NCI-H2029 treated with DMSO at 0.1 percent for 48 hours (cell line): Measurements from ENCODE around the gene IL27RA.
"Not testable (repeated sequence)": the region's sequence is repeated elsewhere in the genome, so short reads cannot be mapped to it uniquely, and the experiment has no call there.

Experiments
- DNase-seq: peaks from one replicate; lab custom pipeline; 2025; lab: John Stamatoyannopoulos, UW

IL27RA gene

DNA sequence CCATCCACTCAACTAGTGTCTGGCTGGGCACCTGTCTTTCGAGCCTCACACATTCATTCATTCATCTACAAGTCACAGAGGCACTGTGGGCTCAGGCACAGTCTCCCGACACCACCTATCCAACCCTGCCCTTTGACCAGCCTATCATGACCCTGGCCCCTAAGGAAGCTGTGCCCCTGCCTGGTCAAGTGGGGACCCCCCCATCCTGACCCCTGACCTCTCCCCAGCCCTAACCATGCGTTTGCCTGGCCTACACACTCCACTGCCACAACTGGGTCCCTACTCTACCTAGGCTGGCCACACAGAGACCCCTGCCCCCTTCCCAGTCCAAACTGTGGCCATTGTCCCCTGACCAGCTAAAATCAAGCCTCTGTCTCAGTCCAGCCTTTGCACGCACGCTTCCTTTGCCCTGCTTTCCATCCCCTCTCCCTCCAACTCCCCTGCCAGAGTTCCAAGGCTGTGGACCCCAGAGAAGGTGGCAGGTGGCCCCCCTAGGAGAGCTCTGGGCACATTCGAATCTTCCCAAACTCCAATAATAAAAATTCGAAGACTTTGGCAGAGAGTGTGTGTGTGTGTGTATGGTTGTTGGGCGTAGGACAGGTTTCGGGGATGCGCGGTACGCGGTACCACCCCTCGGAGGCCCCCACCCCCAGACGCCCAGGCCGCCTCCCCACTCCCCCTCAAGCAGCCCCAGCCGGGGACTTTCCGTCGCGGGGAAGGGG is 404 bp upstream of the IL27RA start:
- no peak for DNase-seq

DNA sequence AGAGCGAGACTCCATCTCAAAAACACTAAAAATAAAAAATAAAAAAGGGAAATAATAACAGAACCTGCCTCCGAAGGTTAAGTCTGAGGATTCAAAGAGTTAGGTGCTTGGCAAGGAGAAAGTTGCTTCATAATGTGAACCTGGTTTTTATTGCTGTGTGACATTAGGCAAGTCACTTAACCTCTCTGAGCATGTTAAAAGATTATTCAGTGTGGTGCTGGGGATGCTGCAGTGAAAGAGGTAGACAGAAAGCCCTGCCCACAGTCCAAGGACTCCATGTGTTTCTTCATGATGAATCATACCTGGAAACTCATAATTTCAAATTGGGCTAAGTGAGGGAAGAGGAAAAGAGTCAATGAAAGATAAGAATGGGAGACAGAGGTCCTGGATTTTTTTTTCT is 2.4 kb downstream of the IL27RA start:
- DNase-seq, result no peak

DNA sequence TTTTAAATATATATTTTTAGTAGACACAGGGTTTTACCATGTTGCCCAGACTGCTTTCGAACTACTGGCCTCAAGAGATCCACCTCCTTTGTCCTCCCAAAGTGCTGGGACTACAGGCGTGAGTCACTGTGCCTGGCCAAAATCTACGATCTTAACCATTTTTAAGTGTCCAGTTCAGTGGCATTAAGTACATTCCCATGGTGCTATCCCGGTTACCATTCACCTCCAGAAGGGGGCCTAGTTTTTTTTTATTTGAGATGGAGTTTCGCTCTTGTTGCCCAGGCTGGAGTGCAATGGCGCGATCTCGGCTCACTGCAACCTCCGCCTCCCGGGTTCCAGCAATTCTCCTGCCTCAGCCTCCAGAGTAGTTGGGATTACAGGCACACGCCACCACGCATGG is 3.6 kb downstream of the IL27RA start:
- not testable (repeated sequence) for DNase-seq

DNA sequence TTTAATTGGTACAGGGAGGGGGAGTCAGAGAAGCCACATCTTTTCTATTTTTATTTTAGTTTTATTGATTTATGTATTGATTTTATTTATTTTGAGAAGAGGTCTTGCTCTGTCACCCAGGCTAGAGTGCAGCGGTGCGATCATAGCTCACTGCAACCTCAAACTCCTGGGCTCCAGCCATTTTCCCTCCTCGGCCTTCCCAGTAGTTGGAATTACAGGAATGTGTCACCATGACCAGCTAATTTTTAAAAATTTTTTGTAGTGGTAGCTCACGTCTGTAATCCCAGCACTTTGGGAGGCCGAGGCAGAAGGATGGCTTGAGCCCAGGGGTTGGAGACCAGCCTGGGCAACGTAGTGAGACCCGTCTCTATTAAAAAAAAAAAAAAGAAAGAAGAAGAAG is 4.1 kb downstream of the IL27RA start:
- DNase-seq, result no peak

DNA sequence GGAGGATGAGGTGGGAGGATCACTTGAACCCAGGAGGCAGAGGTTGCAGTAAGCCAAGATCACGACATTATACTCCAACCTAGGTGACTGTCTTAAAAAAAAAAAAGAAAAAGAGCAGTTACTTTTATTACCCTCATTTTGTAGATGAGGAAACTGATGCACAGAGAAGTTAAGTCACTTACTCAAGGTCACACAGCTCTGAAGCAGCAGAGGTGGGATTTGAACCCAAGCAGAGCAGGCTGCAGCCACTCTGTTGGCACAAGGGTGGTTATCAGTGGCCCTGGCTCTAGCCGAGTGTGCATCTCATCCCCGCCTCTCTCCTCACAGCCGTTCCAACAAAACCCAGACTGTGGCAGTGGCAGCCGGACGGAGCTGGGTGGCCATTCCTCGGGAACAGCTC is 7.6 kb downstream of the IL27RA start:
- DNase-seq, result no peak

DNA sequence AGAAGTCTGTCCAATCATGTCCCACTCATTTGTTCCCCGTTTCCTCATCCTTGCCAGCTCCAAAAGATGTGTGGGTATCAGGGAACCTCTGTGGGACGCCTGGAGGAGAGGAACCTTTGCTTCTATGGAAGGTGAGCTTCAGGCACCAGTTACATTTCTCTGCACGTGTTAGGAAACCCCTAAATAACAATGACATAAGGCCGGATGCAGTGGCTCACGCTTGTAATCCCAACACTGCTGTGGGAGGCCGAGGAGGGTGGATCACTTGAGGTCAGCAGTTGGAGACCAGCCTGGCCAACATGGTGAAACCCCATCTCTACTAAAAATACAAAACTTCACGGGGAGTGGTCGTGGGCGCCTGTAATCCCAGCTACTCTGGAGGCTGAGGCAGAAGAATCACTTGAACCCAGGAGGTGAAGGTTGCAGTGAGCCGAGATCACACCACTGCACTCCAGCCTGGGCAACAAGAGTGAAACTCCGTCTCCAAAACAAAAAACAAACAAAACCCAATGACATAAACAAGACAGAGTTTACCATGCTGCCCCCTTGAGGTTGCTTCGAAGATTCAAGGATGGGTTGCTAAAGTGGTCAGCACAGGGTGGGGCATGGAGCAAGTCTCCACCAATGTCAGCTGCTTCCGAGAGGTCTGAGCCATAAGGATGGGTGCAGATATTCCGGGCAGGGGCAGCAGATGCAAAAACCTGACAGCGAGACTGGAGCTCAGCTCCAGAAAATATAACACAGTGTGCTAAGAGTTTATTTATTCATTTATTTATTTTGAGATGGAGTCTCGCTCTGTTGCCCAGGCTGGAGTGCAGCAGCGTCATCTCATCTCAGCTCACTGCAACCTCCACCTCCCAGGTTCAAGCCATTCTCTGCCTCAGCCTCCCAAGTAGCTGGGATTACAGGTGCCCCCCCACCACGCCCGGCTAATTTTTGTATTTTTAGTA is 11.4 kb downstream of the IL27RA start:
- not testable (repeated sequence) for DNase-seq

DNA sequence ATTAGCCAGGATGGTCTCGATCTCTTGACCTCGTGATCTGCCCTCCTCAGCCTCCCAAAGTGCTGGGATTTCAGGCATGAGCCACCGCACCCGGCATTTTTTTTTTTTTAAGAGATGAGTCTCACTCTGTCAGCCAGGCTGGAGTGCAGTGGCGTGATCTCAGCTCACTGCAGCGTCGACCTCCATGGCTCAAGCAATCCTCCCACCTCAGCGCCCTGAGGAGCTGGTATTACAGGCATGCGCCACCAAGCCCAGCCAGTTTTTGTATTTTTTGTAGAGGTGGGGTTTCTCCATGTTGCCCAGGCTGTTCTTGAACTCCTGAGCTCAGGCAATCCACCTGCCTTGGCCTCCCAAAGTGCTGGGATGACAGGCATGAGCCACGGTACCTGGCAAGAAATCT is 16.3 kb downstream of the IL27RA start:
- not testable (repeated sequence) for DNase-seq

DNA sequence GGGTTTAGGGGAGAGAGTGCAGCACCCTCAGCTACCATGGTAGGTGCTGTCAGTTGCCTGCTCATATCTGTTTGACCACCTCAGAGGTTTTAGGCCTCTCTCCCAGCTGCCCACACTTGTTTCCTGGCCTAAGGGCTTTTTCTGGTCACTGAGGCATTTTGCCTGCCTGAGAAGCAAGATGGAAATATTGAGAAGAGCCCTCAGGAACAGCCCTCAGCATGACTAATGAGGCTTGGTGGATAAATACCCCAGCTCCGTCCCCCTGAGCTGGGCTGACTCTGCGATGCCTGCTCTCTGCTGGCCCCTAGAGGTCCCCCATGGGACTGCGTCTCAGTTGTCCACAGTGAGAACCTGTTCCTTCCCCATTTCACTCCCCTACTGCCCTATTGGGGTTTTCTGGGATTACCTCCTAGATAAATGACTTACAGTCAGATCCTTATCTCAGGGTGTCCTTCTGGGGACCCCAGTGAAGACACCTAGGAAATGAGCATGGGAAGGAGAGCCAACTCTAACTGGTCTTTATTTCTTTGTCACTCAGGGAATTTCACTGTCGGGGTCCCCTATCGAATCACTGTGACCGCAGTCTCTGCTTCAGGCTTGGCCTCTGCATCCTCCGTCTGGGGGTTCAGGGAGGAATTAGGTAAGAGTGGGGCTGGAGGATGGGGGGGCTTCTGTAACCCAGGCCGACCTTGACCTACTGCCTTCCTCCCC is 17.0 kb downstream of the IL27RA start:
- no peak for DNase-seq

DNA sequence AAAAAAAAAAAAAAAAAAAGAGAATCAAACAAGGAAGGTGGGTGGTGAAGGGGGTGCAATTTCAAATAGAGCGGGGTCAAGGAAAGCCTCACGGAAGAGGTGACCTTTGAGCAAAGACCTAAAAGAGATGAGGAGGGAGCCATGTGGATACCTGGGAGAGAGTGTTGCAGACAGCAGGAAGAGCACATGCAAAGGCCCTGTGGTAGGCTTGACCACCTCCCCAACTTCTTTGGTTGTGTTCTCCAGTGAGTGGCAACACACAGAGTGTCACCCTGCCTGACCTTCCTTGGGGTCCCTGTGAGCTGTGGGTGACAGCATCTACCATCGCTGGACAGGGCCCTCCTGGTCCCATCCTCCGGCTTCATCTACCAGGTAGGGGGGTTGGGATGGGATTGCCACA is 18.9 kb downstream of the IL27RA start:
- DNase-seq, result no peak

DNA sequence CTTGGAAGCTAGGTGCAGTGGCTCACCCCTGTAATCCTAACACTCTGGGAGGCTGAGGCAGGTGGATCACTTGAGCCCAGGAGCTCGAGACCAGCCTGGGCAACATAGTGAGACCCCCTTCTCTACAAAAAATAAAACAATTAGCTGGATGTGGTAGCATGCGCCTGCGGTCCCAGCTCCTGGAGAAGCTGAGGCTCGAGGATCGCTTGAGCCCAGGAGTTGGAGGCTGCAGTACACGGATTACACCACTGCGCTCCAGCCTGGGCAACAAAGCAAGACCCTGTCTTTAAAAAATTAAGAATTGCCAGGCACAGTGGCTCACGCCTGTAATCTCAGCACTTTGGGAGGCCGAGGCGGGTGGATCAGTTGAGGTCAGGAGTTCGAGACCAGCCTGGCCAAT is 19.4 kb downstream of the IL27RA start:
- not testable (repeated sequence) for DNase-seq

DNA sequence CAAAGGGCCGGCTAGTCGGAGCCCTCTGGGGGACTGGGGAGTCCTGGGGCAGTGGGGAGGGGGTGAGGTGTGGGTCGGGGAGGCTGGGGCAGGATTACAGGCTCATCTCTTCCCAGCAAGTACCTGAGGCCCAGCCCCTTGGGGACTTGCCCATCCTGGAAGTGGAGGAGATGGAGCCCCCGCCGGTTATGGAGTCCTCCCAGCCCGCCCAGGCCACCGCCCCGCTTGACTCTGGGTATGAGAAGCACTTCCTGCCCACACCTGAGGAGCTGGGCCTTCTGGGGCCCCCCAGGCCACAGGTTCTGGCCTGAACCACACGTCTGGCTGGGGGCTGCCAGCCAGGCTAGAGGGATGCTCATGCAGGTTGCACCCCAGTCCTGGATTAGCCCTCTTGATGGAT is 20.4 kb downstream of the IL27RA start:
- no peak for DNase-seq

DNA sequence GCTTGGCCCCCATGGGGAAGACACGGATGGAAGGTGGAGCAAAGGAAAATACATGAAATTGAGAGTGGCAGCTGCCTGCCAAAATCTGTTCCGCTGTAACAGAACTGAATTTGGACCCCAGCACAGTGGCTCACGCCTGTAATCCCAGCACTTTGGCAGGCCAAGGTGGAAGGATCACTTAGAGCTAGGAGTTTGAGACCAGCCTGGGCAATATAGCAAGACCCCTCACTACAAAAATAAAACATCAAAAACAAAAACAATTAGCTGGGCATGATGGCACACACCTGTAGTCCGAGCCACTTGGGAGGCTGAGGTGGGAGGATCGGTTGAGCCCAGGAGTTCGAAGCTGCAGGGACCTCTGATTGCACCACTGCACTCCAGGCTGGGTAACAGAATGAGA is 20.9 kb downstream of the IL27RA start:
- no peak for DNase-seq

DNA sequence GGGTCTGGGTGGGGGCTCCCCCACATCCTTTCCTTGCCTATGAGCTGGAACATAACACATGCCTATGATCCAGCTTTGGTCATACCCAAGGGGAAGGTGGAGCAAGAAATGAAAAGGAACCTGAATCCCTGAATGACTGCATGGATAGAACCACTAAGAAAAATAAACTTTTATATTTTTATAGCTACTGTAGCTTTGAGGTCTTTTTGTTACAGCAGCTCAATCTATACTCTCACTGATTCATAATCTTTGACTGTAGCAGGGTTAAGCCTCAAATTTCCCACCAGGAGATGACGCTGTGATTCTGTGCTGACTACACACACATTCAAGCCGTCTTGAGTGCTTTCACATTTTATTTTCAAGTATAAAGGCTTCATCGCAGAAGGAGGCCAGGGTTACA is 21.5 kb downstream of the IL27RA start:
- DNase-seq, result no peak

DNA sequence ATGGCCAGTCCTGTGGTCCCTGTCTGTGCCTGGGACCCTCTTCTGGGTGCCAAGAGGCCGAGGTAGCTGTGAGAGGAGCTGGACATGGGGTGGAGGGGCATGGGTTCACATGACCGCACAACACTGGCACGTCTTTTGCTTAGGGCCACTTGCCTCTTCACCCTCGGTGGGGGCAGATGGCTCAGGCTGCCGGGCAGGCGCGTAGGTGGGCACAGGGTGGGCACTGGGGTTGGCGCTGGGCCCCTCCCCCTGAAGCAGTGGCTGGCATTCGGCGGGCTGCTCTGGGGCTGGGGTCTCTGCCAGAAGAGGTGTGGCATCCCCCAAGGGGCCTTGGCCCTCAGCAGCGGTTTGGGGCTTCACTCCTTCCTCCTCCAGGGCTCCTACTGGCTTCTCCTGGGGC is 21.9 kb downstream of the IL27RA start:
- DNase-seq, result no peak

DNA sequence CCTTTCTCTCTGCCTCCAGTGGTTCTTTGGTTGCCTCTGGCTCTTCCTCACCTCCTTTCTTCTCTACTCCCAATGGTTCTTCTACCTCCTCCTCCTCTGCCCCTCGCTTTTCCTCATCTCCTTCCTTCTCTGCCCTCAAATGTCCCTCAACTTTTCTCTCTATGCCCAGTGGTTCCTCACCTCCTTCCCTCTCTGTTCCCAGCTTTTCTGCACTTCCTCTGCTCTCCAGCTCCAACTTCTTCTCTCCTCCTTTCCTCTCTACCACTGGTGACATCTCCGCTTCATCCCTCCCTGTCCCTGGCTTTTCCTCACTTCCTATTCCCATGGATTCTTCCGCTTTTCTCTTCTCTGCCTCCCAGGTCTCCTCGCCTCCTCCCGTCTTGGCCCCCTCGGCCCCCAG is 22.5 kb downstream of the IL27RA start:
- no peak for DNase-seq

DNA sequence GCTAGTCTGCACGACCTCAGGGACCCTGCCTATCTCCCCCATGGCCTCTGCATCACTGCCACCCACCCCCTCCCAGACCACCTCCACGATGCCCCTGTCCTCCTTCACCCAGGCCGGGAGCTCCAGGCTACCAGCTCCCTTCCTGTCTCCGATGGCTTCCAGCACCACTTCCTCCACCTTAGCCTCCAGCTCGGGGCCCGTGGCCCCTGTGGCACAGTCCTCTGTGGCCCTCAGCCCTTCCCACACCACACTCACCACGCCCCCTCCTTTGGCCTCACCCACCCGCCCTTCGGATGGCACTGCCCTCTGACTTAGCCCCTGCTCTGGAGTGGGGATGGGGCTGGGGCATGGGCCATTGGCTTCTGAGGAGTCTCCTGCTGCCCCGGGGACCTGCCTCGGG is 23.2 kb downstream of the IL27RA start:
- DNase-seq, result no peak

DNA sequence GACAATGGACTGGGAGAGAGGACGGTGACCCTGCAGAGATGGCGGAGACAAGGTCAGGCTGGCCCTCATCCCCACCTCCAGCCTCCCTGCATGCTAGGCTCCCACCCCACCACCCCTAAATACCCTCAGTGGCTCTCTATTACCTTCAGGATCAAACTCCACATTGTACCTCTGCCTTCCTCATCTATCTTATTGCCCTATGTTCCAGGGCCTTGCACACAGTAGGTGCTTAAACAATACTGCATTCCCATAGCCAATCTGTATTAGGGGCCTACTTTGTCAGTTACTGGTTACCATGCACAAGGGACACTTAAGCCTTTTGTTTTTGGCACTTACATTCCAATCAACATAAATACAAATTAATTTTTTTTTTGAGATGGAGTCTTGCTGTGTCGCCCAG is 23.8 kb downstream of the IL27RA start:
- DNase-seq, result no peak

DNA sequence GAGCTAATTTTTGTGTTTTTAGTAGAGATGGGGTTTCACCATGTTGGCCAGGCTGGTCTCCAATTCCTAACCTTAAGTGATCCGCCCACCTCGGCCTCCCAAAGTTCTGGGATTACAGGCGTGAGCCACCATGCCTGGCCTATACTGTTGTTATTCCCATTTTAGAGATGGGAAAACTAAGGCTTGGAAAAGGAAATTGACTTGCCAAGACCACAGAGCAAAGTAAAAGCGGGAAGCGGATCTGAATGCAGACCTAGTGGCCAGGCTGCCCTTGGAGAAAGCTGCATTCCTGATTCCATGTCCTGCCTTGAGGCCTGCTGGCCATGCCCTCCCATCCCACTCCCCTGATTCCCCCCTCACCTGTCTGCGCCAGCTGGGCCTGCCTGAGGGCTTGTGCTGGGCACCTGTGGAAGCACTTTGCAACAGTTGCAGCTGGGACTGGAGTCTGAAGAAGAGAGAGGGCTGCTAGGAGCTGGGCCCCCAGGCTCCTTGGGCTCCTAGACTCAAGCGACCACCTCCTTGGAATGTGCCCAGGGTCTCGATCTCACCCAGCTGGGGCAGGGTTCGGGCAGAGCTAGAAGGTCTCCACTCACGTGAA is 24.6 kb downstream of the IL27RA start:
- DNase-seq, result no peak

DNA sequence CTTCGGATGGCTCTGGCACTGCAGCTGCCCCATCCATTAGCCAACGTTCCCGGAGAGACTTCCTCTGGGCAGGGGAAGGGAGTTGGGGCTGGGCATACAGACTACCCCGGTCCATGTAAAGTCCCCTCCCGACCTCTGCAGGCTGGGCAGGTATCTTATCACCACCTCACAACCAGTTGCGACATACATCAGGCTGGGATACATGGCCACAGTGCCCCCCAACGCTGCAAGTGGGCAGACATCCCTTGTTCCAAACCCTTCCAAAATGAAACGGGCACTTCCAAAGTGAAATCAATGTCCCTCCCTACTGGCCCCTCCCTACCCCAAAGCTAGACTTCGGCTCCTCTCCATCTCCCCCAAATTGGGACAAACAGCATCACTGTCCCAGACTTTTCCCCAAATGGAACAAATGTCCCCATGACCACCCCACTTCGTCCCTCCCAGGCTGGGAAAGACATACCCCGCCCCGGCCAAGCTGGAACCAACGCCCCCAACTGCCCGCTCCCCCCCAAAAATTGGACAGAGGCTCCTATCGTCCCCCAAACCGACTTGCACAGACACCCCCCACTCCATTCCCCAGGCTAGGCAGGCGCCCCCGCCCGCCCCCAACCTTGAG is 25.3 kb downstream of the IL27RA start:
- DNase-seq, result no peak

DNA sequence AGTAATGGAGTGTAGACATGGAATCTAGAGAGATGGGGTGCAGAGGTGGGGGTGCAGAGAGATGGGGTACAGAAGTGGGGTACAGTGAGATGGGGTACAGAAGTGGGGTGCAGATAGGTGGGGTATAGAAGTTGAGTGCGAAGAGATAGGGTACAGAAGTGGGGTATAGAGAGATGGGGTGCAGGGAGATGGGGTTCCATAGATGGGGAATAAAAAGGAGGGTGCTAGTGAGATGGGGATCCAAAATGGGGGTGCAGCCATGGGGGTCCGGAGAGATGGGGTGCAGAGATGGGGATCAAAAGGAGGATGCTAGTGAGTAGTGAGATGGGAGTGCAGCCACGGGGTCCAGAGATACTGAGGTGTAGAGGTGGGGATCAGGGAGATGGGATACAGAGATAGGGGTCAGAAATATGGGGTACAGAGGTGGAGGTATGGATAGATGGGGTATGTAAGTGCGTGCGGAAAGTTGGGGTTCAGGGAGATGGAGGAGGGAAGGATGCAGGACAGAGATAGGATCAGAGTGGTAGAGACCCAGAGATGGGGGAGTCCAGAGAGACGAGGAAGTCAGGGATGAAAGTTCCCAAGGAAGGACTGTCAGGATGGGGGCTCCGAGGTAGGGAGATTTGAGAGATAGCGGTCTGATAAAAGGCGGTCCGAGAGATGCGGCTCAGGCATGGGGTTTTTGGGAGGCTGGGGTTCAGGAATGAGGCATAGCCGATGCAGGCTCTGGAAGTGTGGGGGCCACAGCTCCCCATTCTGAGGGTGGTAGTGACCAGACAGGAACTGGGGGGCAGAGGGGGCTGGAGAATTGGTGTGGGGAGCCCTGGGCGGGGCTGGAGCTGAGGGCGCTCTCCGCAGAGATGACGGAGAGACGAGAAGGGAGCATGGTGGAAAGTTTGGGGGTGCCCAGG is 26.9 kb downstream of the IL27RA start:
- DNase-seq, result no peak

DNA sequence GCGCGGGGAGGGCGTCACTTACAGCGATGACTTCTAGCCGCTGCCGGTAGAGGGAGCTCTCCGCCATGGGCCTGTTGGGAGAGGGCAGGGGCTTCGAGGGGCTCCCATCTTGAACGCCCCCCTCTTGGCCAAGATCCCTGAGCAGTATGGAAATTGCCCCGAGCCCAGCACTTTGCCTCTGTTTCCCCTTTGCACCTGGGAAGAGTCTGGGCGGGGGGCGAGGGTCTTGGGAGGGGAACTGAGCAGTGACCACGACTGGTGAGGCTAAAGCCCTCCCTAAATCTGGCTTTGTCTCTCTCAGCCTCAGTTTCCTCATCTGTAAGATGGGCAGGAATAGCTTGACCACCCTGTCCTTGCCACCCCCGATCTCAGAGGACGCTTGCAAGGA is 27.5 kb downstream of the IL27RA start:
- no peak for DNase-seq
